ENCODE results near the gene ELAPOR1.

GRCh38 chr1:109116286-109116685 lies 2.4 kb downstream of the ELAPOR1 start:
- TF ChIP-seq CTCF (IDR thresholded peaks at IDR 0.05; ENCODE audit: poor library complexity, severe bottlenecking) (no peak), REST (IDR thresholded peaks at IDR 0.05; ENCODE audit: borderline replicate concordance) (no peak), POLR2AphosphoS5 (IDR thresholded peaks at IDR 0.05) (no peak), TAF1 (IDR thresholded peaks at IDR 0.05; ENCODE audit: low read depth) (no peak), EZH2 (IDR thresholded peaks at IDR 0.05; ENCODE audit: borderline replicate concordance, insufficient read depth, low read length, poor library complexity, severe bottlenecking) (no peak), EP300 (conservative IDR thresholded peaks at IDR 0.05; ENCODE audit: poor library complexity, severe bottlenecking) (no peak)

All from neural cell (in vitro differentiated cells).